WTC11 (cell line): Measurements from ENCODE around the gene CLK1. TPM values are rescaled to one million over a fixed set of nuclear protein-coding genes. Genes with fewer than 3 reads are reported as not detected.

Experiments used
- ATAC-seq: fragments of 200-7000 bp; cut with Tn5 transposase; 2 replicates; pipeline ENCODE4 v1.10.0; 2021; ENCODE audit warnings: mild to moderate bottlenecking, moderate library complexity
- CTCF ChIA-PET: fragments of 300-600 bp; sonication (Branson Sonifier 250); formaldehyde crosslinking; loops from one replicate; lab custom pipeline; 2021; ENCODE audit warnings: antibody characterized with exemption; lab: Charles Lee
- POLR2A ChIA-PET: fragments of 350-600 bp; sonication (Branson Sonifier 250); formaldehyde crosslinking; loops from one replicate; lab custom pipeline; 2021; ENCODE audit warnings: antibody characterized with exemption; lab: Charles Lee
- DNase-seq: peaks from one replicate; pipeline ENCODE4 v3.0.0; 2021; ENCODE audit warnings: low spot score
- H3K27ac Mint-ChIP-seq: 2 replicates; pipeline ENCODE4 v1.8.0; 2021; ENCODE audit warnings: mixed read lengths
- H3K27me3 Mint-ChIP-seq: 2 replicates; pipeline ENCODE4 v1.8.0; 2021; ENCODE audit warnings: low read depth, mild to moderate bottlenecking, moderate library complexity, mixed read lengths
- H3K36me3 Mint-ChIP-seq: 2 replicates; pipeline ENCODE4 v1.8.0; 2021; ENCODE audit warnings: mixed read lengths
- H3K4me1 Mint-ChIP-seq: 2 replicates; pipeline ENCODE4 v1.8.0; 2022; ENCODE audit warnings: mixed read lengths
- H3K4me3 Mint-ChIP-seq: 2 replicates; pipeline ENCODE4 v1.8.0; 2021; ENCODE audit warnings: mild to moderate bottlenecking, moderate library complexity, mixed read lengths
- H3K9me3 Mint-ChIP-seq: 2 replicates; pipeline ENCODE4 v1.8.0; 2021; ENCODE audit warnings: mixed read lengths
- CBFB ChIP-seq: sonication (generic); formaldehyde crosslinking; IDR thresholded peaks from 2 replicates; pipeline ENCODE4 v1.8.1; 2022; ENCODE audit warnings: mild to moderate bottlenecking, low read depth, missing genetic modification reagents
- FOXP1 ChIP-seq: sonication (generic); formaldehyde crosslinking; IDR thresholded peaks from 2 replicates; pipeline ENCODE4 v1.8.0; 2022; ENCODE audit warnings: missing genetic modification reagents, mild to moderate bottlenecking, moderate library complexity, borderline replicate concordance
- GTF2I ChIP-seq: fragments of 250-450 bp; sonication (Bioruptor Pico); conservative IDR thresholded peaks from 2 replicates; pipeline ENCODE4 v1.4.0; 2021; ENCODE audit warnings: mild to moderate bottlenecking
- MYBL2 ChIP-seq: sonication (generic); formaldehyde crosslinking; IDR thresholded peaks from 2 replicates; pipeline ENCODE4 v1.8.1; 2023; ENCODE audit warnings: mild to moderate bottlenecking, moderate library complexity, missing genetic modification reagents
- STAT6 ChIP-seq: sonication (generic); formaldehyde crosslinking; conservative IDR thresholded peaks from 2 replicates; pipeline ENCODE4 v1.8.1; 2023; ENCODE audit warnings: mild to moderate bottlenecking, low read depth, missing genetic modification reagents, moderate library complexity
- ZBTB21 ChIP-seq: sonication (generic); formaldehyde crosslinking; IDR thresholded peaks from 2 replicates; pipeline ENCODE4 v1.8.1; 2023; ENCODE audit warnings: mild to moderate bottlenecking, missing genetic modification reagents, borderline replicate concordance
- ZNF219 ChIP-seq: sonication (generic); formaldehyde crosslinking; IDR thresholded peaks from 2 replicates; pipeline ENCODE4 v1.8.0; 2023; ENCODE audit warnings: missing genetic modification reagents, mild to moderate bottlenecking, borderline replicate concordance
- ZNF512 ChIP-seq: sonication (generic); formaldehyde crosslinking; IDR thresholded peaks from 2 replicates; pipeline ENCODE4 v1.8.1; 2022; ENCODE audit warnings: missing genetic modification reagents, borderline replicate concordance
- total RNA-seq: library from RNA; stranded (reverse); gene quantifications from 3 replicates; pipeline ENCODE4 v1.2.3, GENCODE V29; 2021
- TF ChIP-seq, protein P1 (sequence below): sonication (generic); formaldehyde crosslinking; IDR thresholded peaks from 2 replicates; pipeline ENCODE4 v1.8.0; 2022; ENCODE audit warnings: mild to moderate bottlenecking, missing genetic modification reagents
- TF ChIP-seq, protein P2 (sequence below): sonication (generic); formaldehyde crosslinking; IDR thresholded peaks from 2 replicates; pipeline ENCODE4 v1.8.0; 2022; ENCODE audit warnings: missing genetic modification reagents
- TF ChIP-seq, protein P3 (sequence below): fragments of 200-600 bp; IDR thresholded peaks from 2 replicates; pipeline ENCODE4 v1.8.0; 2022; ENCODE audit warnings: antibody characterized with exemption
- TF ChIP-seq, protein P4 (sequence below): fragments of 250-450 bp; sonication (Bioruptor Pico); IDR thresholded peaks from 2 replicates; pipeline ENCODE4 v2.1.2; 2022; ENCODE audit warnings: mild to moderate bottlenecking, moderate library complexity

Gene CLK1
- total RNA-seq, 1 experiment from 2014 or later = 25.5 TPM

DNA sequence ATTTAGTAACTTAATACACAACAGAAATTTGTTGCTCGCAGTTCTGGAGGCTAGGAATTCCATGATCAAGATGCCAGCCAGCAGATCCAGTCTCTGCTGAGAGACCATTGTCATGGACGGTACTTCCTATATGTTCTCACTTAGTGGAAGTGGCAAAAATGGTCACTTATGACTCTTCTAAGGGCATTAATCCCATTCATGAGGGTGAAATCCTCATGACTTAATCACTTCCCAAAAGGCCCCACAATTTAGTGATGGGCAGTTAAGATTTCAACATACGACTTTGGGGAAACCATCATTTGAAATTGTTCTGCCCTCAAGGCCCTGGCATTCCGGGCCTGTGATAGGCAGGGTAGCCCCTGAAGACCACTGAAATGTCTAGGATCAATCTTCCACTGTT lies 29.8 kb downstream of the CLK1 start (continued):
- TF ChIP-seq, protein P1, sequence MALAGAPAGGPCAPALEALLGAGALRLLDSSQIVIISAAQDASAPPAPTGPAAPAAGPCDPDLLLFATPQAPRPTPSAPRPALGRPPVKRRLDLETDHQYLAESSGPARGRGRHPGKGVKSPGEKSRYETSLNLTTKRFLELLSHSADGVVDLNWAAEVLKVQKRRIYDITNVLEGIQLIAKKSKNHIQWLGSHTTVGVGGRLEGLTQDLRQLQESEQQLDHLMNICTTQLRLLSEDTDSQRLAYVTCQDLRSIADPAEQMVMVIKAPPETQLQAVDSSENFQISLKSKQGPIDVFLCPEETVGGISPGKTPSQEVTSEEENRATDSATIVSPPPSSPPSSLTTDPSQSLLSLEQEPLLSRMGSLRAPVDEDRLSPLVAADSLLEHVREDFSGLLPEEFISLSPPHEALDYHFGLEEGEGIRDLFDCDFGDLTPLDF (CRISPR knock-in tag) = no peak
- TF ChIP-seq, protein P2, sequence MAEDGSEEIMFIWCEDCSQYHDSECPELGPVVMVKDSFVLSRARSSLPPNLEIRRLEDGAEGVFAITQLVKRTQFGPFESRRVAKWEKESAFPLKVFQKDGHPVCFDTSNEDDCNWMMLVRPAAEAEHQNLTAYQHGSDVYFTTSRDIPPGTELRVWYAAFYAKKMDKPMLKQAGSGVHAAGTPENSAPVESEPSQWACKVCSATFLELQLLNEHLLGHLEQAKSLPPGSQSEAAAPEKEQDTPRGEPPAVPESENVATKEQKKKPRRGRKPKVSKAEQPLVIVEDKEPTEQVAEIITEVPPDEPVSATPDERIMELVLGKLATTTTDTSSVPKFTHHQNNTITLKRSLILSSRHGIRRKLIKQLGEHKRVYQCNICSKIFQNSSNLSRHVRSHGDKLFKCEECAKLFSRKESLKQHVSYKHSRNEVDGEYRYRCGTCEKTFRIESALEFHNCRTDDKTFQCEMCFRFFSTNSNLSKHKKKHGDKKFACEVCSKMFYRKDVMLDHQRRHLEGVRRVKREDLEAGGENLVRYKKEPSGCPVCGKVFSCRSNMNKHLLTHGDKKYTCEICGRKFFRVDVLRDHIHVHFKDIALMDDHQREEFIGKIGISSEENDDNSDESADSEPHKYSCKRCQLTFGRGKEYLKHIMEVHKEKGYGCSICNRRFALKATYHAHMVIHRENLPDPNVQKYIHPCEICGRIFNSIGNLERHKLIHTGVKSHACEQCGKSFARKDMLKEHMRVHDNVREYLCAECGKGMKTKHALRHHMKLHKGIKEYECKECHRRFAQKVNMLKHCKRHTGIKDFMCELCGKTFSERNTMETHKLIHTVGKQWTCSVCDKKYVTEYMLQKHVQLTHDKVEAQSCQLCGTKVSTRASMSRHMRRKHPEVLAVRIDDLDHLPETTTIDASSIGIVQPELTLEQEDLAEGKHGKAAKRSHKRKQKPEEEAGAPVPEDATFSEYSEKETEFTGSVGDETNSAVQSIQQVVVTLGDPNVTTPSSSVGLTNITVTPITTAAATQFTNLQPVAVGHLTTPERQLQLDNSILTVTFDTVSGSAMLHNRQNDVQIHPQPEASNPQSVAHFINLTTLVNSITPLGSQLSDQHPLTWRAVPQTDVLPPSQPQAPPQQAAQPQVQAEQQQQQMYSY (CRISPR knock-in tag) = no peak
- no peak for TF ChIP-seq ZNF512 (CRISPR knock-in tag)
- TF ChIP-seq MYBL2 = no peak
- TF ChIP-seq ZNF219 = no peak
- no peak for TF ChIP-seq GTF2I (CRISPR knock-in tag)
- TF ChIP-seq STAT6 (CRISPR knock-in tag) = no peak
- TF ChIP-seq CBFB = no peak
- TF ChIP-seq, protein P3, sequence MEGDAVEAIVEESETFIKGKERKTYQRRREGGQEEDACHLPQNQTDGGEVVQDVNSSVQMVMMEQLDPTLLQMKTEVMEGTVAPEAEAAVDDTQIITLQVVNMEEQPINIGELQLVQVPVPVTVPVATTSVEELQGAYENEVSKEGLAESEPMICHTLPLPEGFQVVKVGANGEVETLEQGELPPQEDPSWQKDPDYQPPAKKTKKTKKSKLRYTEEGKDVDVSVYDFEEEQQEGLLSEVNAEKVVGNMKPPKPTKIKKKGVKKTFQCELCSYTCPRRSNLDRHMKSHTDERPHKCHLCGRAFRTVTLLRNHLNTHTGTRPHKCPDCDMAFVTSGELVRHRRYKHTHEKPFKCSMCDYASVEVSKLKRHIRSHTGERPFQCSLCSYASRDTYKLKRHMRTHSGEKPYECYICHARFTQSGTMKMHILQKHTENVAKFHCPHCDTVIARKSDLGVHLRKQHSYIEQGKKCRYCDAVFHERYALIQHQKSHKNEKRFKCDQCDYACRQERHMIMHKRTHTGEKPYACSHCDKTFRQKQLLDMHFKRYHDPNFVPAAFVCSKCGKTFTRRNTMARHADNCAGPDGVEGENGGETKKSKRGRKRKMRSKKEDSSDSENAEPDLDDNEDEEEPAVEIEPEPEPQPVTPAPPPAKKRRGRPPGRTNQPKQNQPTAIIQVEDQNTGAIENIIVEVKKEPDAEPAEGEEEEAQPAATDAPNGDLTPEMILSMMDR = no peak
- no peak for TF ChIP-seq FOXP1 (CRISPR knock-in tag)
- TF ChIP-seq, protein P4, sequence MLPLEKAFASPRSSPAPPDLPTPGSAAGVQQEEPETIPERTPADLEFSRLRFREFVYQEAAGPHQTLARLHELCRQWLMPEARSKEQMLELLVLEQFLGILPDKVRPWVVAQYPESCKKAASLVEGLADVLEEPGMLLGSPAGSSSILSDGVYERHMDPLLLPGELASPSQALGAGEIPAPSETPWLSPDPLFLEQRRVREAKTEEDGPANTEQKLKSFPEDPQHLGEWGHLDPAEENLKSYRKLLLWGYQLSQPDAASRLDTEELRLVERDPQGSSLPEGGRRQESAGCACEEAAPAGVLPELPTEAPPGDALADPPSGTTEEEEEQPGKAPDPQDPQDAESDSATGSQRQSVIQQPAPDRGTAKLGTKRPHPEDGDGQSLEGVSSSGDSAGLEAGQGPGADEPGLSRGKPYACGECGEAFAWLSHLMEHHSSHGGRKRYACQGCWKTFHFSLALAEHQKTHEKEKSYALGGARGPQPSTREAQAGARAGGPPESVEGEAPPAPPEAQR (CRISPR knock-in tag) = no peak
- TF ChIP-seq, all 79 proteins: peak for 0

DNA sequence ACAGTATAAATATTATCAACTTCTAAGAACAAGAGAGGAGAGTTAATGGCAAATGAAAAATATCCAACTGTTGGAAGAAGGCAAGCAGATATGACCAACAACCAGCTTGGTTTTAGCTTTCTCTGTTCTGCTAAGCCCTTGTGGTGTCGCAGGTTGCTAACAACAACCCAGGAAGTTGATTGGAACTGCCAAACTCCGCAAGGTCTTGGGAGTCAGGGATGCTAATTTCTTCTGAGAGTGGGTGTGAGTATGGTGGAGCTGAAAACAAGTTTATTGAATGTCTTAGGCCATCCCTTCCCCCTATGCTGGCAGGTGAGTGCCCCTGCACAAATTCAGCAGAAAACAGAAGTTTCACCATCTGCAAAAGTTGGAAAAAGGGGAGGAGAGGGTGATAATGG lies 35.2 kb downstream of the CLK1 start:
- POLR2A ChIA-PET = interaction anchor here (1.8 kb wide), 1 partner anchor 35 kb away, joined by 5 read pairs; the partner anchor contains the start of gene CLK1
- Mint-ChIP-seq H3K27me3 (no peaks in the 10 kb centered on the region; the same call in 1 of the 2 replicates), H3K9me3 (no peaks in the 10 kb centered on the region), H3K36me3 (no peaks in the 10 kb centered on the region; the same call in 1 of the 2 replicates), H3K4me1 (no peaks in the 10 kb centered on the region), H3K4me3 (no peak overlapping the region), H3K27ac (no peak overlapping the region; the same call in 1 of the 2 replicates)
- DNase-seq (no peak), ATAC-seq (peak; percentile 70)
- no peak for TF ChIP-seq ZBTB21 (CRISPR knock-in tag)
- CTCF ChIA-PET = no interaction called here
